Activated CD4-positive, alpha-beta memory T cell treated with anti-CD3 and anti-CD28 coated beads for 36 hours (primary cell): ENCODE measurements around the gene TRMT5. TPM values are rescaled to one million over a fixed set of nuclear protein-coding genes. Genes with fewer than 3 reads are reported as not detected.

Experiments used
- CTCF ChIA-PET: fragments of 350-600 bp; sonication (Branson Sonifier 250); formaldehyde crosslinking; loops from one replicate; lab custom pipeline; 2021; ENCODE audit warnings: antibody characterized with exemption, inconsistent platforms; lab: Charles Lee
- POLR2A ChIA-PET: fragments of 350-600 bp; sonication (Branson Sonifier 250); formaldehyde crosslinking; loops from one replicate; lab custom pipeline; 2021; ENCODE audit warnings: antibody characterized with exemption; lab: Charles Lee
- DNase-seq: peaks from one replicate; pipeline ENCODE4 v3.0.0-alpha.2; 2020
- H3K27ac Mint-ChIP-seq: one replicate; pipeline ENCODE4 v1.8.0; 2021; ENCODE audit warnings: mixed read lengths
- H3K27me3 Mint-ChIP-seq: one replicate; pipeline ENCODE4 v1.8.0; 2021; ENCODE audit warnings: mixed read lengths
- H3K36me3 Mint-ChIP-seq: one replicate; pipeline ENCODE4 v1.8.0; 2021; ENCODE audit warnings: mixed read lengths
- H3K4me1 Mint-ChIP-seq: one replicate; pipeline ENCODE4 v1.8.0; 2021; ENCODE audit warnings: low read depth, mixed read lengths
- H3K4me3 Mint-ChIP-seq: one replicate; pipeline ENCODE4 v1.8.0; 2021; ENCODE audit warnings: mild to moderate bottlenecking, mixed read lengths
- H3K9me3 Mint-ChIP-seq: one replicate; pipeline ENCODE4 v1.8.0; 2021; ENCODE audit warnings: mixed read lengths
- intact Hi-C: fragments of 100-400 bp; cut with micrococcal nuclease; formaldehyde crosslinking; loops from one replicate; pipeline ENCODE4 v1.15.1; 2023
- total RNA-seq, 2 experiments: library from RNA; stranded (reverse); gene quantifications; one replicate each; pipeline ENCODE4 v1.2.3, GENCODE V29; 2021

The TRMT5 gene, protein sequence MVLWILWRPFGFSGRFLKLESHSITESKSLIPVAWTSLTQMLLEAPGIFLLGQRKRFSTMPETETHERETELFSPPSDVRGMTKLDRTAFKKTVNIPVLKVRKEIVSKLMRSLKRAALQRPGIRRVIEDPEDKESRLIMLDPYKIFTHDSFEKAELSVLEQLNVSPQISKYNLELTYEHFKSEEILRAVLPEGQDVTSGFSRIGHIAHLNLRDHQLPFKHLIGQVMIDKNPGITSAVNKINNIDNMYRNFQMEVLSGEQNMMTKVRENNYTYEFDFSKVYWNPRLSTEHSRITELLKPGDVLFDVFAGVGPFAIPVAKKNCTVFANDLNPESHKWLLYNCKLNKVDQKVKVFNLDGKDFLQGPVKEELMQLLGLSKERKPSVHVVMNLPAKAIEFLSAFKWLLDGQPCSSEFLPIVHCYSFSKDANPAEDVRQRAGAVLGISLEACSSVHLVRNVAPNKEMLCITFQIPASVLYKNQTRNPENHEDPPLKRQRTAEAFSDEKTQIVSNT
- 10 to 100 TPM; 18.2 to 18.3 TPM for total RNA-seq

DNA sequence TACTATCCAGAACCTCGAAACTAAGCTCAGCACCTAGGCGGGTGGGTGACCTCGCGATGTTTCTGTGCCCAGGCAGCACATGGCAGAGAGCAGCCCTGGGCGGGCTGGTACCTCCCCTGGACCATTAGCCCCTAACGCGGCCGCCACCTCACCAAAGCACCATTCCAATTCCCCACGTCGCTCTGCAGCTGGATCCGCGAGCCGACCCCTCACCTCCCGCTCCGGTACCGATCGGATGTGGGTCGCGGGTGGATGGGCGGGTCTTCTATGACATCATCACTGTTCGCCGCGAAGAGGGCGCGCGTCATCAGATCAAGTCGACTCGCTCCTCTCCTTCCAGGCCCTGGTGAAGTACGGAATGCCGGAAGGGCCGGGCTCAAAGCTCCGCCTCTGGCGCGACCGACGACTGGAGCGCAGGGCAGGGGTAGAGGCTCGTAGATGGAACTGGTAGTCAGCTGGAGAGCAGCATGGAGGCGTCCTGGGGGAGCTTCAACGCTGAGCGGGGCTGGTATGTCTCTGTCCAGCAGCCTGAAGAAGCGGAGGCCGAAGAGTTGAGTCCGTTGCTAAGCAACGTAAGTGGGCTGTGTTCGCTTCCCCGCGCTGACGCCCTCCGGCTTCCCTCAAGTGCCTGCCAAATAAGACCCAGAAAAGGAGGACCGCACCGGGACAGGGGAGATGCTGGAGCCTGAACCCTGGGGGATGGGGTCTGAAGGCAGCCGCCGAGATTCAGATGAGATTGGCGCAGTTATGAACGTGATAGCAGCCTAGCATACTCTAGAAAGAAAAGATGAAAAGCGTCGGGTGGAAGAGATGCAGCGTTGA, at the start of gene TRMT5, which contains the start of gene SLC38A6:
Gene TRMT5, minus strand, starts transcription at position 269 of the 822 bp plus-strand sequence. Its CDS starts 106 bp downstream, at position 163.
Gene SLC38A6, plus strand, starts transcription at position 435 of the 822 bp plus-strand sequence. Its CDS starts 33 bp downstream, at position 468.
- H3K27me3 Mint-ChIP-seq = no peaks in the 10 kb centered on the region
- no peak within 1 kb of the TSS for H3K4me3 Mint-ChIP-seq
- peak; percentile 95 for DNase-seq
- POLR2A ChIA-PET = interaction anchor here (0.7 to 1.6 kb wide), 8 partner anchors 13 to 354 kb away, joined by 3 to 7 read pairs (median 3); no protein-coding TSS in a partner anchor
- H3K9me3 Mint-ChIP-seq = no peaks in the 10 kb centered on the region
- CTCF ChIA-PET = interaction anchor here (0.8 to 1.2 kb wide), 5 partner anchors 23 to 315 kb away, joined by 3 to 4 read pairs (median 3); no protein-coding TSS in a partner anchor
- intact Hi-C loops = loop anchor here (2.0 to 5.0 kb wide), 6 partner anchors 16 to 732 kb away; partner anchors contain the start of genes PPM1A and SIX4
- peaks cover 21% of the 10 kb centered on the region for H3K4me1 Mint-ChIP-seq
- no peak within 1 kb of the TSS for H3K27ac Mint-ChIP-seq
- peaks cover 22% of the 10 kb centered on the region for H3K36me3 Mint-ChIP-seq

DNA sequence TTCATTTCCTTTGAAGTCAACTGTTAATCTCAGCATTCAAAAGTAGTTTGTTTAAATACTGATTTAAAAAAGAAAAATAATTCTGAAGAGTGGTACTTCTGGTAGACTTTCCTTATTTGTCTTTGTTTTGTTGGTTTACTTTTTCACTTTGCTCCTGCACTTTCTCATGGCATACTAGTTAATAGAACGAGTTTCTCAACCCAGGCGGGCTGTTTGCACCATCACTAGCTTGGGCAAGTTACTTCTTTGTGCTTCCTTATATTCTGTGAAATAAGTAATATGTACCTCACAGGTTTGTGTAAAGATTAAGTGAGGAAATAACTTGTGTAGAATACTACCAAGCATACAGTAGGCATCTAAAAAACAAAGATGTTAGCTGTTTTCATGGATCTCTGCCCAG, 45.6 kb upstream of the TRMT5 start:
- ChIA-PET POLR2A (no interaction called here), CTCF (interaction anchor here (0.7 to 3.0 kb wide), 10 partner anchors 16 to 403 kb away, joined by 3 to 31 read pairs (median 3); partner anchors contain the start of genes SLC38A6 and TRMT5)
- H3K4me3 Mint-ChIP-seq = no peak overlapping the region
- DNase-seq = no peak
- no peaks in the 10 kb centered on the region for H3K36me3 Mint-ChIP-seq
- H3K27me3 Mint-ChIP-seq = no peaks in the 10 kb centered on the region
- no peaks in the 10 kb centered on the region for H3K9me3 Mint-ChIP-seq
- intact Hi-C loops = loop anchor here (5.0 kb wide), 1 partner anchor 161 kb away; no protein-coding TSS in a partner anchor
- H3K4me1 Mint-ChIP-seq = no peaks in the 10 kb centered on the region
- H3K27ac Mint-ChIP-seq = no peak overlapping the region

DNA sequence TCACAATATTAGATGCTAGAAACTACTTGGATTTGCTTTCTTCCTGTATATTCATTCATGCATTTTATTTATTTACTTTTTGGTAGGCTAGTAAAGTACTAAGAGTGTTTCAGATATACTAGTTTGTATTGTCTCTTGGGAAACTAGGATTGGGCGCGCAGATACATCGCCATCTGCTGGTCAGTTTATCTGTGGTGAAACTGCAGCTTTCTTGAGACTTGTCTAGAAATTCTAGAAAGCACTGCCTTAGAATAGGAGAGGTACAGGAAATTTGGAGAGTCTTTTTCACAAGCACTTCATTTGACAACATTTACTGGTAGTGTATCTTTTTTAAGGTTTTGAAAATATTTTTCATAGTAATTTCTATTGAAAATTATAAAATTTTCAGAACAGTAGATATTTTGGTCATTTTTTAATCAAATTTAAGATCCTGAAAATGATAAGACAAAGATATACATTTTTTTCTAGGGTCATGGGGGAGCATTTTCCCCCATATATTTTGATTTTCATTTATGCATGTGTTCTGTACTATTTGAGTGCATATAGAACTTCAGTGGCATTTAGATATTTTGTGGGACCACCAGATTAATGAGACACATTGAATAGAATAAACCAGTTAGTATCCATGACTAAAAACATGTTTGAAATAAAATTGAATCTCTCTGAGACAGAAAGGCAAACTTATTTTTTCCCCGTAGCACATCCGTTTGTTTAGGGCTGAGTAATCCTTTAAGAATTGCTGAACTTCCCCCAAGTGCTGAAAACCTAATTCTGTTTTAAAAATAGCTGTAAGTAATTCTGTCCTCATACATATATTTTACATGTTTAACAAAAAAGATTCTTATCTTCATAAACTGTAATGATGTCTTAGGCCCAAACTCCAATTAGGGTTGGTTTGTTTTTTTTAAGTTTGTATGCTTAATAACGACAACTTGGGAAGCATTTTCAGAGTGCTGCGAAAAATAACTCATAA, 44.7 kb upstream of the TRMT5 start:
- DNase-seq = peak; percentile 66
- H3K27me3 Mint-ChIP-seq = no peaks in the 10 kb centered on the region
- no peaks in the 10 kb centered on the region for H3K4me1 Mint-ChIP-seq
- no peaks in the 10 kb centered on the region for H3K36me3 Mint-ChIP-seq
- H3K27ac Mint-ChIP-seq = no peak overlapping the region
- H3K4me3 Mint-ChIP-seq = no peak overlapping the region
- ChIA-PET CTCF (interaction anchor here (0.6 to 3.0 kb wide), 18 partner anchors 9 to 1856 kb away, joined by 3 to 31 read pairs (median 4); partner anchors contain the start of genes SLC38A6 and TRMT5), POLR2A (no interaction called here)
- intact Hi-C loops = loop anchor here (1.0 to 5.0 kb wide), 5 partner anchors 162 to 400 kb away; partner anchors contain the start of gene SIX4
- H3K9me3 Mint-ChIP-seq = no peaks in the 10 kb centered on the region

DNA sequence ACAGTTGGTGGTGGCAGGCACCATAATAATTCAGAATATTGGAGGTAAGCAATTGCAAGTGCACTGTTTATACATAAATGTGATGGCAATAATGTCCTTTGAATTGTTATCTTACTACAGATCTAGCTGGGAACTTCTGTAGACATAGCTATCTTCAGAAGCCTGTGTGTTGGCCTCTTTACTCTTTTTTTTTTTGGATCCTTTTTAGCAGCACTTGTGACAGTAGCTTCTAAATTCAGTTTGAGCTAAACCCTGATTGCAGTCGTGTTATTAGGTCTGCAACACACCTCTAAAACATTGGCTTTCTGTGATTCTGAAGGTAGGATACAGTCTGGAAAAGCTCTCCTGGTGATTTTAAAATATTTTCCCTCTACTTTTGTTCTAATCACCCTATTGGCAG, 38.7 kb upstream of the TRMT5 start:
- no peak overlapping the region for H3K4me3 Mint-ChIP-seq
- intact Hi-C loops = no loop called here
- CTCF ChIA-PET = interaction anchor here (1.6 to 2.0 kb wide), 2 partner anchors 363 to 394 kb away, joined by 3 to 8 read pairs; no protein-coding TSS in a partner anchor
- no peaks in the 10 kb centered on the region for H3K4me1 Mint-ChIP-seq
- no peak for DNase-seq
- no peaks in the 10 kb centered on the region for H3K27me3 Mint-ChIP-seq
- no peaks in the 10 kb centered on the region for H3K36me3 Mint-ChIP-seq
- POLR2A ChIA-PET = no interaction called here
- no peak overlapping the region for H3K27ac Mint-ChIP-seq
- H3K9me3 Mint-ChIP-seq = no peaks in the 10 kb centered on the region

DNA sequence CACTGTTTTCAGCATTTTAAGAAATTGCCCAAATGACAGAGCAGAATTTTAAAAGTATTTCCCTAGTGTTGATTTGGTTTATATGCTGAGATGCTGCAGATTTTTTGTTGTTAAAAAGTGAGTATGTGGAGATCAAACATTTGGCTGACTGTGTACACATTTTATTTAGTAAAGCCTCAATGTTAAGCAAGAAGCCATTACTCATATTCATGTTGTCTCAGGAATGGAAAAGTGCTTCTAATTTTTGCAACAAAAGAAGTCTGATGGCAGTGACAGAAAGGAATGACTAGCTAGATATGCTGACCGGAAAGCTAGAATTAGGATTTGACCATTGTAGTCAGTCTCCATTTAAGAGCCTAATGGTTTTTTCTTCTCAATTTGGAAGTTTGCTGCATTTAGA, 22.7 kb upstream of the TRMT5 start:
- H3K4me1 Mint-ChIP-seq = no peaks in the 10 kb centered on the region
- H3K27ac Mint-ChIP-seq = no peak overlapping the region
- ChIA-PET CTCF (no interaction called here), POLR2A (no interaction called here)
- intact Hi-C loops = no loop called here
- no peak for DNase-seq
- H3K4me3 Mint-ChIP-seq = no peak overlapping the region
- peaks cover 5% of the 10 kb centered on the region for H3K36me3 Mint-ChIP-seq
- H3K27me3 Mint-ChIP-seq = no peaks in the 10 kb centered on the region
- no peaks in the 10 kb centered on the region for H3K9me3 Mint-ChIP-seq

DNA sequence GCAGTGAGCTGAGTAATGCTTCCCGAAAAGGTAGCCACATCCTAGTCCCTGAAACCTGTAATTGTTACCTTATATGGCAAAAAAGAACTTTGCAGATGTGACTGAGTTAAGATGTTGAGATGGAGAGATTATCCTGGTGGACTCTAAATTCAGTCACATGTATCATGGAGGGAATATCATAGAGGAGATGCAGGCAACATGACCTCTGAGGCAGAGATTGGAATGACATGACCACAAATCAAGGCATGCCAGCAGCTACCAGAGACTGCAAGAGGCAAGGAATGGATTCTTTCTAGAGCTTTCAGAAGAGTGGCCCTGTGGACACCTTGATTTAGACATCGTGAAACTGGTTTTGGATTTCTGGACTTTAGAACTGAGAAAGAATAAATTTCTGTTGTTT, 18.7 kb upstream of the TRMT5 start:
- intact Hi-C loops = no loop called here
- POLR2A ChIA-PET = no interaction called here
- DNase-seq = no peak
- Mint-ChIP-seq H3K36me3 (peaks cover 15% of the 10 kb centered on the region), H3K27me3 (no peaks in the 10 kb centered on the region), H3K9me3 (no peaks in the 10 kb centered on the region), H3K4me1 (no peaks in the 10 kb centered on the region), H3K4me3 (no peak overlapping the region), H3K27ac (no peak overlapping the region)
- CTCF ChIA-PET = no interaction called here

DNA sequence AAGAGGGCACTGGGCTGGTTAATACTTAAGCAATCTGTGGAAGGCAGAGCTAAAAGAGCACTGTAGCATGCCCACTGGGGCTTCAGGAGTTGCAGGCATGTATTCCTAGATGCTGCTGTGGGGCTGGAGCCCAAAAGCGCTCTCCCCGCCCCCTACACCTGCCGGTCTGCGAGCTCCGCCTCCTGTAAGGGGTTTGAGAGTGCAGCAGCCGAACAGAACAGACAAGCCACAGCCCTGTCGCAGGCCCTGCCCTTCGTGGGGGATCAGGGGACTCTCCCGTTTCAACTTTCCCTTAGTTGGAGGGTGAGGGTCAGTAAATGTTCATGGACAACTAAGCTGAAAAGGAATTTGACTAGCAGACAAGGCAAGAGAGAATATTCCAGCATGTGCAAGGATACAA, 17.7 kb upstream of the TRMT5 start:
- DNase-seq = no peak
- intact Hi-C loops = no loop called here
- POLR2A ChIA-PET = no interaction called here
- Mint-ChIP-seq H3K4me1 (no peaks in the 10 kb centered on the region), H3K36me3 (peaks cover 13% of the 10 kb centered on the region), H3K27me3 (no peaks in the 10 kb centered on the region), H3K27ac (no peak overlapping the region), H3K9me3 (no peaks in the 10 kb centered on the region), H3K4me3 (no peak overlapping the region)
- CTCF ChIA-PET = no interaction called here

DNA sequence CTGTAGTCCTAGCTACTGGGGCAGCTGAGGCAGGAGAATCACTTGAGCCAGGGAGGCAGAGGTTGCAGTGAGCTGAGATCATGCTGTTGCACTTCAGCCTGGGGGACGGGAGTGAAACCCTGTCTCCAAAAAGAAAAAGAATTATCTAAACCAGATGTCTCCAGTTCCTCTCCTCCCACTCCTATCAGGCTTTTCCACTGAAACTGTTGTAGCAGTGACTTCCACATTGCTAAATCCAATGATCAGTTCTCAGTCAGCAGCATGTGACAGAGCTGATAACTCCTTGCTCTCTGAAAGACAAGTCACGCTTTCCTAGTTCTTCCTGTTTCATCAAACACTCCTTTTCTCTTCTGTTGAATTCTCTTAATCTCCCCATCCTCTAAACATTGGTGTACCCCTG, 8.7 kb upstream of the TRMT5 start:
- Mint-ChIP-seq H3K4me3 (no peak overlapping the region), H3K36me3 (peaks cover 19% of the 10 kb centered on the region), H3K27me3 (no peaks in the 10 kb centered on the region), H3K9me3 (no peaks in the 10 kb centered on the region), H3K4me1 (no peaks in the 10 kb centered on the region), H3K27ac (no peak overlapping the region)
- intact Hi-C loops = no loop called here
- ChIA-PET POLR2A (no interaction called here), CTCF (no interaction called here)
- DNase-seq = no peak

DNA sequence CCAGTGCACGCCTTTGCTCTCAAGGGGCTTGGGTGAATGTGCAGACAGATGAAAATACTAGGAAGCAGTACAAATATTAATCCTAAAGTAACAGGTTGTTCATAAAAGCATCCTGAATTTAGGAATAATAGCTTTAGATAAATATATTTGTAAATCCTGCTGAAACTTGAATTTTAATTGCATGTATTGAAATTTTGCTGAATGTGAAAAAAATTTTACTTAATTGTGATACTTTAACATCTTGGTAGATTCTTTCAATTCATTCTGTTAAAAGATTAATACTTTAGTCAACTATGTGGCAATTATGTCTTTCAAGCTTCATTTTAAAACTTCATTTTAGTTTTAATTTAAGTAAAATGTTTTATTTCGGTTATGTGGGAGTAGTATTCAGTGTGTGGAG, 5.6 kb upstream of the TRMT5 start:
- no peak for DNase-seq
- intact Hi-C loops = no loop called here
- ChIA-PET CTCF (interaction anchor here (1.6 kb wide), 1 partner anchor 233 kb away, joined by 3 read pairs; no protein-coding TSS in a partner anchor), POLR2A (no interaction called here)
- H3K27ac Mint-ChIP-seq = no peak overlapping the region
- H3K4me1 Mint-ChIP-seq = peaks cover 3% of the 10 kb centered on the region
- no peaks in the 10 kb centered on the region for H3K9me3 Mint-ChIP-seq
- no peak overlapping the region for H3K4me3 Mint-ChIP-seq
- no peaks in the 10 kb centered on the region for H3K27me3 Mint-ChIP-seq
- H3K36me3 Mint-ChIP-seq = peaks cover 11% of the 10 kb centered on the region

DNA sequence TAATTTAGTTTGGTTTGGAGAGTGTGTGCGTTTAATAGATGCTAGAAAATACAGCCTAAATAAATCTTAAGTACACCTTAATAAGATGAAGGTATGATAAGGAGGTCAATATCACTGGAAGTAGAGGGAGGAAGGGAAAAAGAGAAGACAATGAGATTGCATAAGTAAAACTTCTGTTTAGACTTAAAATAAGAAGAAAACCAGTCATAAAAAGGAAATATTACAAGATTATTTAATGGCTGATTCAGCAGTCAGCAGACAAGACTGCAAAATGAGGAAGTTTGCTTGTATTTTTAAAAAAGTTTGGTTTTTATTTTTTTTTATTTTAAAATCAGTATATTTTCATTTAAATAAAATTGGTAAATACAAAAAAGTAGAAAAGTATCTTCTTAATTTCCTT, 3.3 kb upstream of the TRMT5 start:
- Mint-ChIP-seq H3K4me1 (peaks cover 3% of the 10 kb centered on the region), H3K27me3 (no peaks in the 10 kb centered on the region), H3K9me3 (no peaks in the 10 kb centered on the region), H3K4me3 (no peak overlapping the region), H3K27ac (no peak overlapping the region), H3K36me3 (peaks cover 10% of the 10 kb centered on the region)
- ChIA-PET POLR2A (interaction anchor here (0.5 kb wide), 1 partner anchor 285 kb away, joined by 4 read pairs; no protein-coding TSS in a partner anchor), CTCF (no interaction called here)
- no peak for DNase-seq
- intact Hi-C loops = loop anchor here (5.0 kb wide), 4 partner anchors 193 to 403 kb away; partner anchors contain the start of gene SIX4
